Measurements from ENCODE around the gene WASL.
"Not testable (repeated sequence)": the region's sequence is repeated elsewhere in the genome, so short reads cannot be mapped to it uniquely, and the experiment has no call there.

Gene WASL

DNA sequence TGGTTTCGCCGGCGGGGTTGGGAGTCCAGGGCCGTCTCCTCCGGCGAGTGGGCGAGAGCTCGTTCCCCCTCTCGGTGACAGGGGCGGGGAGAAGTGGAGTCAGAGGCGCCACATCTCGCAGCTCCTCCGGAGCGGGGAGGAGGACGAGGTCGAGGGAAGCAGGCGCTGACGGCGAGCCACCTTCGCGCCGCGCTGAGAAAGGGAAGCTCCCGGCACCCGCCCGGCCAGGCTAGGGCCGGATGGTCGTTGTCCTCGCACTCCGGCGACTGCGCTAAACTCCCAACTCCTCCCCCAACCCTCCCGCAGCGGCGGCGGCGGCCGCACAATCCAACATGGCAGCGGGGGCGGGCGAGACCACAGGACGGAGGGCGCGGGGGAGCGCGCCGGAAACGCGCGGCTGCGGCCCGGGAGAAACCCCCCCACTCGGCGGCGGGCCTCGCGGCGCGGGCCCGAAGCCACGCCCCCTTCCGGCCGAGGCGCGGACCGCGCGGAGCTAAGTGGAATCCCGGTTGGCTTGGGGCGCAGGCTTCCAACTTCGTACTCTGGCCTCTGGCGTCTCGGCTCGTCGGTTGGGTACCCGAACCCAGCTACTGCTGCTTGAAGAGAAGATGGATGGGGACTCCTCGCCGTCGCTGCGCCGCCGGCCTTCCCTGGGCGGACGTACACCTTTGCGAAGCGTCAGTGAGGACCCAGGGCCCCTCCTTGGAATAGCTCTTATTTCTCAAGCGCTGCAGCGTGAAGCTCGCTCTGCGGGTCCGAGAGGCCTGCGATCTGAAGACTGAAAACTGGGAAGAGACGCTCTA is at the start of gene WASL:
WASL (minus strand) TSS at position 270 of the 803 bp plus-strand sequence; CDS start at position 1, 269 bp downstream.
- Histone ChIP-seq H3K27ac (ENCODE audit: low read depth, low read length) (peak within 1 kb of the TSS; percentile 99), H3K9me3 (ENCODE audit: control insufficient read depth, insufficient read depth, low read length) (no peaks in the 10 kb centered on the region), H3K36me3 (ENCODE audit: control insufficient read depth, insufficient read depth, low read length) (no peaks in the 10 kb centered on the region), H3K9ac (ENCODE audit: low read depth, low read length) (peak within 1 kb of the TSS; percentile 93), H3K27me3 (ENCODE audit: control insufficient read depth, insufficient read depth, low read length) (no peaks in the 10 kb centered on the region), H3K4me1 (ENCODE audit: control insufficient read depth, insufficient read depth, low read length) (peaks cover 73% of the 10 kb centered on the region), H3K4me3 (ENCODE audit: low read depth, low read length) (peak within 1 kb of the TSS; percentile 85)

GRCh38 chr7:123797673-123798531 is 49.1 kb upstream of the WASL start:
- H3K4me3 ChIP-seq (ENCODE audit: low read depth, low read length) = peak overlapping the region; percentile 27
- no peaks in the 10 kb centered on the region for H3K27me3 ChIP-seq (ENCODE audit: control insufficient read depth, insufficient read depth, low read length)
- H3K9ac ChIP-seq (ENCODE audit: low read depth, low read length) = no peak overlapping the region
- H3K36me3 ChIP-seq (ENCODE audit: control insufficient read depth, insufficient read depth, low read length) = no peaks in the 10 kb centered on the region
- peaks cover 19% of the 10 kb centered on the region for H3K4me1 ChIP-seq (ENCODE audit: control insufficient read depth, insufficient read depth, low read length)
- H3K27ac ChIP-seq (ENCODE audit: low read depth, low read length) = peak overlapping the region; percentile 23
- peaks cover 8% of the 10 kb centered on the region; the same call in 1 of the 2 replicates for H3K9me3 ChIP-seq (ENCODE audit: control insufficient read depth, insufficient read depth, low read length)

DNA sequence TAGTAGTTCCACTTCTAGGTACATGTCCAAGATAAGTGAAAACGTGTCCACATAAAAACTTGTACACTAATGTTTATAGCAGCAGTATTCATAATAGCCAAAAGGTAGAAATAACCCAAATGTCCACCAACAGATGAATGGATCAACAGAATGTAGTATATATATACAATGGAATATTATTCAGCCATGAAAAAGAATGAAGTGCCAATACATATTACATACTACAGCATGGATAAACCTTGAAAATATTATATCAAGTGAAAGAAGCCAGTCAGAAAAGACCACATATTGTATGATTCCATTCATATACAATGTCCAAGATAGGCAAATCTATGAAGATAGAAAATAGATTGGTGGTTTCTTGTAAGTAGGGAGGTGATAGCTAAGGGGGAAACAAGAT is 47.8 kb upstream of the WASL start:
- no peak overlapping the region for H3K27ac ChIP-seq (ENCODE audit: low read depth, low read length)

DNA sequence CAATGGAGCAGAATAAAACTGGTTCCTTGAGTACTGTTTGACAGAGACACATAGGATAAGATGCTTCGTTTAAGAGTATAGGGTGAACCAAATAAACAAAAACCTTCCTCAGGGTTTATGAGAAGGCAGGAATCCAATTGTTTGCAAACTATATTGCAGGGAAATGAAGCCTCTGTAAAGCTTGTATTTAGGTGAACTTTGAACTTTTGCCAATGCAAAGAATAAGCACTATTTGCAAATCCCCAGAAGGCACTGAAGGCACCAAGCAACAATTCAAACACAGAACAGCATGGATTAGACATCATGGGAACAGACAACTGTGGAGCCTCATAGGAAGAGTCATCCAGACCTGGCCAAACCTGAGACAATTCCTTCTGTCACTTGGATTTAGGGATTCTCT is 47.1 kb upstream of the WASL start:
- H3K4me1 ChIP-seq (ENCODE audit: control insufficient read depth, insufficient read depth, low read length) = peaks cover 19% of the 10 kb centered on the region
- H3K9ac ChIP-seq (ENCODE audit: low read depth, low read length) = no peak overlapping the region
- no peak overlapping the region for H3K27ac ChIP-seq (ENCODE audit: low read depth, low read length)
- H3K27me3 ChIP-seq (ENCODE audit: control insufficient read depth, insufficient read depth, low read length) = no peaks in the 10 kb centered on the region
- H3K9me3 ChIP-seq (ENCODE audit: control insufficient read depth, insufficient read depth, low read length) = peaks cover 8% of the 10 kb centered on the region; the same call in 1 of the 2 replicates
- no peaks in the 10 kb centered on the region for H3K36me3 ChIP-seq (ENCODE audit: control insufficient read depth, insufficient read depth, low read length)
- H3K4me3 ChIP-seq (ENCODE audit: low read depth, low read length) = no peak overlapping the region

More for the DNA sequence above, 47.8 kb upstream of the WASL start:
- Histone ChIP-seq H3K36me3 (ENCODE audit: control insufficient read depth, insufficient read depth, low read length) (no peaks in the 10 kb centered on the region), H3K4me3 (ENCODE audit: low read depth, low read length) (no peak overlapping the region), H3K9ac (ENCODE audit: low read depth, low read length) (no peak overlapping the region), H3K9me3 (ENCODE audit: control insufficient read depth, insufficient read depth, low read length) (peaks cover 8% of the 10 kb centered on the region; the same call in 1 of the 2 replicates), H3K4me1 (ENCODE audit: control insufficient read depth, insufficient read depth, low read length) (peaks cover 19% of the 10 kb centered on the region), H3K27me3 (ENCODE audit: control insufficient read depth, insufficient read depth, low read length) (no peaks in the 10 kb centered on the region)

GRCh38 chr7:123795116-123795515 is 46.3 kb upstream of the WASL start:
- H3K27me3 ChIP-seq (ENCODE audit: control insufficient read depth, insufficient read depth, low read length); H3K27ac ChIP-seq (ENCODE audit: low read depth, low read length); H3K4me3 ChIP-seq (ENCODE audit: low read depth, low read length); H3K36me3 ChIP-seq (ENCODE audit: control insufficient read depth, insufficient read depth, low read length); H3K9me3 ChIP-seq (ENCODE audit: control insufficient read depth, insufficient read depth, low read length); H3K9ac ChIP-seq (ENCODE audit: low read depth, low read length): not testable (repeated sequence)
- H3K4me1 ChIP-seq (ENCODE audit: control insufficient read depth, insufficient read depth, low read length) = peaks cover 19% of the 10 kb centered on the region

DNA sequence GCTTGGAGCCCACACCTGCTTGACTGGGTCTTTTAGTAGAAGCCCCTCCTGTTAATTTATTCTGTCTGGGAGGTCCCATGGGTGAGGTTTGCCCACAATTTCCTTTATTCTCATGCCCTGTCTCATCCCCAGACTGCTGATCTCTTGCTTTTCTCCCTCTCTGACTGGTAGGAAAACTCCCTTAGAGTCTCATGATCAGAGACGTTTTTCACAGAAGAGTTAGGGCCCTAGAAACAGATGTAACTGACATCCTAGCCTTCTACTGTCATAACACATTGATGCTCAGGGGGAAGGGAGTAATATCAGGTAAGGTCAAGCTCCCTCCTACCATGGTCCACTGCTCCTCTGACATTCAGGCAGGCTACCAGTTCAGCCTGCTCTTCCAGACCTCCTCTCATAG is 43.7 kb upstream of the WASL start:
- Histone ChIP-seq H3K4me1 (ENCODE audit: control insufficient read depth, insufficient read depth, low read length) (peaks cover 5% of the 10 kb centered on the region), H3K36me3 (ENCODE audit: control insufficient read depth, insufficient read depth, low read length) (no peaks in the 10 kb centered on the region), H3K9me3 (ENCODE audit: control insufficient read depth, insufficient read depth, low read length) (peaks cover 8% of the 10 kb centered on the region; the same call in 1 of the 2 replicates), H3K4me3 (ENCODE audit: low read depth, low read length) (no peak overlapping the region), H3K9ac (ENCODE audit: low read depth, low read length) (no peak overlapping the region), H3K27ac (ENCODE audit: low read depth, low read length) (no peak overlapping the region), H3K27me3 (ENCODE audit: control insufficient read depth, insufficient read depth, low read length) (no peaks in the 10 kb centered on the region)

GRCh38 chr7:123791001-123791400 is 42.2 kb upstream of the WASL start:
- H3K4me1 ChIP-seq (ENCODE audit: control insufficient read depth, insufficient read depth, low read length) = peaks cover 6% of the 10 kb centered on the region; the same call in 1 of the 2 replicates
- H3K4me3 ChIP-seq (ENCODE audit: low read depth, low read length) = no peak overlapping the region
- no peaks in the 10 kb centered on the region for H3K27me3 ChIP-seq (ENCODE audit: control insufficient read depth, insufficient read depth, low read length)
- H3K27ac ChIP-seq (ENCODE audit: low read depth, low read length) = no peak overlapping the region
- H3K9ac ChIP-seq (ENCODE audit: low read depth, low read length) = no peak overlapping the region
- peaks cover 8% of the 10 kb centered on the region; the same call in 1 of the 2 replicates for H3K9me3 ChIP-seq (ENCODE audit: control insufficient read depth, insufficient read depth, low read length)
- no peaks in the 10 kb centered on the region for H3K36me3 ChIP-seq (ENCODE audit: control insufficient read depth, insufficient read depth, low read length)

DNA sequence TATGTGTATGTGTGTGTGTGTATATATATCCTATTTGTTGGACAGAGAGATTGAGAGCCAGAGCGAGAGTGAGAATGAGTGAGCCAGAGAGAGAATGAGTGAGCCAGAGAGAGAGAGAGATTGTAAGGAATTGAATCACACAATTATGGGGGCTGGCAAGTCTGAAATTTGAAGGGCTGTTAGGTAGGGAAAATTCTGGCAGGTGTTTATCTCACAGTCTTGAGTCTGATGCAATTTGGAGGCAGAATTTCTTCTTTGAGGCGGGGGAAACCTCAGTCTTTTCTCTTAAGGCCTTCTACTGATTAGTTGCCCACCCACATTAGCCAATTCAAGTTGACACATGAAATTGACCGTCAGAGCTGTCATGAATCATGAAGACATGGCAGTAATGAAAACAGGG is 41.0 kb upstream of the WASL start:
- Histone ChIP-seq H3K9ac (ENCODE audit: low read depth, low read length) (no peak overlapping the region), H3K27ac (ENCODE audit: low read depth, low read length) (no peak overlapping the region), H3K4me3 (ENCODE audit: low read depth, low read length) (no peak overlapping the region)

DNA sequence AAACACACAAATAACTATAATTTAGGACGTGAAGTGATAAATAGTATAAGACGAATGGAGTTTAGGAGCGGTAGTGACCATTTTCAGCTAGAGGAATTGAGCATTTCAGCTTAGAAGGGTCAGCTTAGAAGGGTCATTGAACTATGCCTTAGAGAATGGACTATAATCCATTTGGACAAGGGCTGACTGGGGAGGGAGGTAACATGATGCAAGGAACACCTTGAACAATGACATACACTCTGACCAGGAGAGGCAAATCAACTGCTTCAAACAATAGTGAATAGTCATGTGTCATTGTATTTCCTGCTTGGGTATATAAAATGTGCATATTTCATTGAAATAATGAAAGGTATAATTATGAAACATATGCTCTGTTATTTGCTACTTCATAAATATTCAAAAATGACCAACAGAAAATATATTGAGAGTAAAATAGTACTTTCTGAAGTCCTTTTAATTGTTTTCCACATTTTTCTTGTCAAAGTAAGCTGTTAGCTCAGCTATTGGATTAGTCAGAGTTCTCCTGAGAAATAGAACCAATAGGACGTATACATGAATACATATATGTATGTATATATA is 40.5 kb upstream of the WASL start:
- Histone ChIP-seq H3K27me3 (ENCODE audit: control insufficient read depth, insufficient read depth, low read length) (no peaks in the 10 kb centered on the region), H3K9me3 (ENCODE audit: control insufficient read depth, insufficient read depth, low read length) (0 out of 2 replicates have a peak, but pooled peaks cover 1% of the 10 kb centered on the region), H3K9ac (ENCODE audit: low read depth, low read length) (no peak overlapping the region), H3K4me1 (ENCODE audit: control insufficient read depth, insufficient read depth, low read length) (peaks cover 13% of the 10 kb centered on the region; the same call in 1 of the 2 replicates), H3K36me3 (ENCODE audit: control insufficient read depth, insufficient read depth, low read length) (no peaks in the 10 kb centered on the region), H3K27ac (ENCODE audit: low read depth, low read length) (no peak overlapping the region), H3K4me3 (ENCODE audit: low read depth, low read length) (no peak overlapping the region)

More for the DNA sequence above, 41.0 kb upstream of the WASL start:
- Histone ChIP-seq H3K36me3 (ENCODE audit: control insufficient read depth, insufficient read depth, low read length) (no peaks in the 10 kb centered on the region), H3K9me3 (ENCODE audit: control insufficient read depth, insufficient read depth, low read length) (peaks cover 6% of the 10 kb centered on the region; the same call in 1 of the 2 replicates), H3K27me3 (ENCODE audit: control insufficient read depth, insufficient read depth, low read length) (no peaks in the 10 kb centered on the region), H3K4me1 (ENCODE audit: control insufficient read depth, insufficient read depth, low read length) (peaks cover 10% of the 10 kb centered on the region; the same call in 1 of the 2 replicates)

DNA sequence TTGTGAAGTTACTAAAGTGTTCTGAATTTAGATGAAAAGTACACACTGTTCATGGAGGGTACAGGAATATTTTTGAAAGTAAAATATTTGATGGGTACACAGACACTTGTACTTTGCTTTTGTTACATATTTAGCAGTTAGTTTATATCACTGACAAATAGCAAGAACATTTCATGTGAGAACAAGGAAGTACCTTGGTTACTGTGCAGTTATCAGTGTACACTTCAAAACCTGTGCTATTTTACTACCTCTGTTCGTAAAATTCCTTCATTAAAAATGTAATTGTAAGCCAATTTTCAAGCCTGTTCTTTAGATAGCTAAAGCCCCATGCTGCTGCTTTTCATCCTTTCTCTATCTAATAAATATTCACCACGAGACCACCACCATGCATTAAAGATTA is 39.8 kb upstream of the WASL start:
- Histone ChIP-seq H3K36me3 (ENCODE audit: control insufficient read depth, insufficient read depth, low read length) (no peaks in the 10 kb centered on the region), H3K27ac (ENCODE audit: low read depth, low read length) (no peak overlapping the region), H3K9ac (ENCODE audit: low read depth, low read length) (no peak overlapping the region), H3K27me3 (ENCODE audit: control insufficient read depth, insufficient read depth, low read length) (no peaks in the 10 kb centered on the region), H3K4me1 (ENCODE audit: control insufficient read depth, insufficient read depth, low read length) (peaks cover 16% of the 10 kb centered on the region; the same call in 1 of the 2 replicates), H3K9me3 (ENCODE audit: control insufficient read depth, insufficient read depth, low read length) (no peaks in the 10 kb centered on the region), H3K4me3 (ENCODE audit: low read depth, low read length) (no peak overlapping the region)

Data from HUES48 (cell line).